Cortex of kidney (tissue), 1 donor: ENCODE measurements around the gene RALGAPB.
"Not testable (repeated sequence)": the region's sequence is repeated elsewhere in the genome, so short reads cannot be mapped to it uniquely, and the experiment has no call there.

Source experiments
- DNase-seq: peaks from one replicate; lab custom pipeline; 2025; lab: John Stamatoyannopoulos, UW

The RALGAPB gene

DNA sequence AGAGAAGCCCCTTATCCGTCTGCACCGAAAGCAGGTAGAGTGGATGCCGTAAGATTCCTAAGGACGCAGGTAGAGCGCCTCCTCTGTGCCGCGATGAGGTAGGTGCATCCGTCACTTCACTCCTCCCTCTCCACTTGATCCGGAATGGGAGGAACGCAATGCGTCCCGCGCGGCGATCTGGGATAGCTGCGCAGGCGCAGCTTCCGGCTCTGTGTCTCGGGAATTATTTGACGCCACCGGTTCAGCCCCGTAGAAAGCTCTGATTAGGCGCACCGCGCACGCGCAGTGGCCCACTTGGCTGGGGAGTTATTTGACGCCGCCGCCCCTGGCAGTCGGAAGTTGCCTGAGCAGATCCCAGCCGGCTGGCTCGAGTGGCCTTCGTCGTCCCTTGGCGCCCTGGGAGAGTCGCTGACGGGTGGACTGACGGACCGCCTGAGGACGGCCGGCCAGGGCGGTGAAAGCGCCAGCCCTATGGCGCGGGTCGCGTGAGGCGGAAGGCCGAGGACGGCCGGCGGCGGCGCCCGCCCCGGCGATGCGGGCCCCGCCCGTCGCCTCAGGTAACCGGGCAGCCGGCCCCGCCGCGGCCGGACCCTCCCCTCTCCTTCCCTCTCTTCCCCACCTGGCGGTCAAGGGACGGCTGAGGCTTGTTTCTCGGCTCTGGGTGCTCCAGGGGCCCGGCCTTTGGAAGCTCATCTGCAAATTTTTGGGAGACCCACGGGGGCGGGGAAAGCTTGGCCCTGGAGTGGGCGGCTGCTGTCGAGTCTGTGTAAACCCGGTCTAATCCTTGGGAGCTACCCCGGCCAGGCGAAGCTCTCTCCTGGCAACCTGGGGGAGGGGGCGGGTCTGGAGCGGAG, at the start of gene RALGAPB:
Gene RALGAPB (plus strand): TSS at position 331 of the 854 bp plus-strand sequence. CDS start 15,590 bp downstream, outside the sequence.
- peak; percentile 29 for DNase-seq

DNA sequence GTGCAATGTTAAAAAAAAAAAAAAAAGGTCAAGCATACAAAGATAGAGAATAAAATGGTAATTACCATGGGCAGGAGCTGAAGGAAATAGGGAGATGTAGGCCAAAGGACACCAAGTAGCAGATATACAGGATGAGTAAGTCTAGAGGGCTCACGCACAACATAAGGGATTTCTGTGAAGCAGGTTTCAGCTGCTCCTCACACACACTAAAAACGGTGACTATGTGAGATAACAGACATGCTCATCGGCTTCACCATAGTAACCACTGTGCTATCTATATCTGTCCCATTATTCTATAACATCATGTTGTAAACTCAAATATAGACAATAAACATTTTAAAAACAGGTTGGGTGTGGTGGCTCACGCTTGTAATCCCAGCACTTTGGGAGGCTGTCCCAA, 49.1 kb upstream of the RALGAPB start:
- no peak for DNase-seq

DNA sequence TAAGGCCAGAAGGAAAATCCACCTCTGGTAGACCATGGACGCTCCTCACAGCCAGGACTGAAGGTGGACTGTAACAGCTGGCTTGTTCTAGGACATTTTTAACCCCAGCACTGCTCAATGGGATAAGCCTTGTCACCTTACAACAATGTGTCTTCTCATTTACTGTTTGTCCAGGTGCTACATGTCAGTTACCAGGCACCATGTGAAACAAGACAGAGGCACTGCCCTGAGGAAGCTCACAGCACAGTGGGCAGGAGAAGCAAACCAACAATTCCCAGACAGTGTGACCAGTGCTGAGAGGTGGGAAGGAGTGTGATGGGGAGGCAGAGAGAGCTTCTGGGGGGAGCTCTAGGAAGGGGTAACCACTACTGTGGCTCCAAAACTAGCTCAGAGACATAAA, 48.2 kb upstream of the RALGAPB start:
- no peak for DNase-seq

DNA sequence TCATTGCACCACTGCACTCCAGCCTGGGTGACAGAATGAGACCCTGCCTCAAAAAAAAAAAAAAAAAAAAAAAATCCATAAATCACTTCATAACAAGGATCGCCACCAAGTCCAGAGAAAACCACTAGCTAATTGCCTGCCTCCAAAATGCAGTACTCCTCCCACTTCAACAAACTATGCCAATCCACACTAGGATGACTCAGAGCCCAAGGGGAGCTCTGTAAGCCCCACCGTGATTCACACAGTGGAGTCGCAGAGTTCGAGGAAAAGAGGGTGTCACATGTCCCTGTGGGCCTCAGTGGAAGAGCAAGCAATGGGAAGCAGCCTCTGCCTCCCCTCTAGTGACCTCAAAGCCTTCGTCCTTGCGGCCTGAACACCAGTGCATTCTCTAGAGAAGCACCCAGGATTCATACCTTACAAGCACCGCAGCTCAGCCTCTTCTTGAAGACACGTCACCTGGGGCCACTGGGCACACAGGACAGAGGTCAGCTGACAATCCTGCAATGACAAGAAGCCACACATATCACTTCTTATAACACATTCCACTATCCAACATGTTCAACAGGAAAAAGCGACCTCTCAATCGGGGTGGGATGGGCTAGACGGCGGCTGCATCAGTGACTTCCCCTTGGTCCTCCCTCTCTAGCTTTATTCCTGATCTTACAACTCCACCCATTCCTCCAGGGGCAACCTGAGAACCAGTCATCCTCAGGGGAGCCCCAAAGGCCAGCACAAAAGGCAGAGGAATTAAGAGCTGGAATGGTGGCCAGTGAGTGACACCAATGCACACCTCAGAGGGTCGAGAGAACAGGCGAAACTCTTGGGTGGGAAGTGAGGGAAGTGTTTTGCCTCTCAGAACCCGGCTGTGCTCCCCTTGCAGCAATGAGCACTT, 46.4 kb upstream of the RALGAPB start:
- no peak for DNase-seq

DNA sequence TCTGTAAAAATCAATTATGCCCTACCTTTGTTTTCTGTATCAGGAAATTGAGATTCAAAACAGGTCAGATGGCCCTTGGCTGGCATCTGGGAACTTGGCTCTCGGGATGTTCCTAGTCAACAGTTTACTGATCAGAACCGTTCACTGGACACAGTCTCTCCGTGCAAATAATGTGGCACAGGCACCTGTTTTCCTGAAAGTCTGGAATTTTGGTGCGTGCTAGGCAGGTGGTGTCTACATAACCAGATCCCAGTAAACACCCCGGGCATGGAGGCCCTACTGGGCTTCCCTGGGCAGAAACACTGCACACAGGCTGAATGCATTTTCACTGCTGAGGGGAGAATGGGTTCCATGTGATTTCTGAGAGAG, 45.0 kb upstream of the RALGAPB start:
- DNase-seq, result no peak

DNA sequence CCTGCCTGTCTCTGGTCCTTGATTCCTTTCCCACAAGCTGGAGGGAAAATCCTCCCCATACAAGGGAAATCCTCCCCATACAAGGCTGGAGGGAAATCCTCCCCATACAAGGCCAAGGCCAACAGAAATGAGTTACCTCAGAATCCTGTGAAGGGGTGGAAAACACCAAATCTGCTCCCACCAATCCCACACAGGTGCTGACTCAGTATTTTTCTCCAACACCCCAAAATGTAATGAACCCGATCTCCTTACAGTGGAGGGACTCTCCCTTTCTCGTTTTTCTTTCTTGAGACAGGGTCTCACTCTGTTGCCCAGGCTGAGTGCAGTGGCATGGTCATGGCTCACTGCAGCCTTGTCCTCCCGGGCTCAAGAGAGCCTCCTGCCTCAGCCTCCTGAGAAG, 43.8 kb upstream of the RALGAPB start:
- DNase-seq, result no peak

DNA sequence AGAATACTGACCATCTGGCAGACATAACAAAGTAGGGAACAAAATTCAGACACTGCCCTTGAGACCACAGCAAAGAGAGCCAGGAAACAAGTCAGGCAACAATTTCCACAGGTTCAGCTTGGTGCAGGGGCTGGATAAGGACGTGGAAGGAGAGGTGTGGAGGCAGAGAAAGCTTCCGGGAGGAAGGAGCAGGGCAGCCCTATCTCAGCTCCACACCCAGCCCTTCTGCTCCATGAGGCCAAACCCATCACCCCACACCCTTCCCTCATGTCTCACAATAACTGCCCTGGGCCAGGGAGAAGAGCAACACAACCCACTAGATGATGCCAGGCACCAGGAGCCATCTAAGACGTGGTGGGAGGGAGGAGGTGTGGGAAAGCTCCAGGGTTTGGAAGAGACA, 43.3 kb upstream of the RALGAPB start:
- DNase-seq, result no peak

DNA sequence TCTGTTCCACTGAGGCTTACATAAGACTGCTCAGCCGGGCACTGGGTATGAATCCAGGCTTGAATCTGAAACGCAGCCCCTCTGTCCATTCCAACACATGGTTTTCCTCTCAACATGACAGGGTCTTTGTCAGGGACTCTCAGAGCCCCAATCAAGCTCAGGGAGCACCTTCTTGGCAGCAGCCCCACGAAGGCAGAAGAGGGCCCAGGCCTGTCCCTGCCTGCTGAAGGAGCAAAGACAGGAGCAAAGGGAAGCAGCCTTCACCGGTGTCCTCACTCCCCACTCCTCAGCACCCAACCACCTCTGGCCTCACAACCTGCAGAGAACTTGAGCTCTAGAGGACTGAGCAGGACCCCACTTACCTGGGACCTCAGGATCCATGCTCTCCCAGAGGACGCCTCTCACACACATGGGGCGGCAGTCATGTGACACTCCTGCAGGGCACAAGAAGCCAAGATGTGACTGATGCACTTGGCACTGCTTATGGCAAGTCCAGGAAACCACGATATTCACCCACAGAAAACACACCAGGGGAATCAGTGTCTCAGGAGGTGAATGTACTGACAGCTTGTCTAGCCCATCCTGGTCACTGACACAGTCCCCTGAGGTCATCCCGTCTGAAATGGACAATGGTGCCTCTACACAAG, 41.8 kb upstream of the RALGAPB start:
- no peak for DNase-seq

DNA sequence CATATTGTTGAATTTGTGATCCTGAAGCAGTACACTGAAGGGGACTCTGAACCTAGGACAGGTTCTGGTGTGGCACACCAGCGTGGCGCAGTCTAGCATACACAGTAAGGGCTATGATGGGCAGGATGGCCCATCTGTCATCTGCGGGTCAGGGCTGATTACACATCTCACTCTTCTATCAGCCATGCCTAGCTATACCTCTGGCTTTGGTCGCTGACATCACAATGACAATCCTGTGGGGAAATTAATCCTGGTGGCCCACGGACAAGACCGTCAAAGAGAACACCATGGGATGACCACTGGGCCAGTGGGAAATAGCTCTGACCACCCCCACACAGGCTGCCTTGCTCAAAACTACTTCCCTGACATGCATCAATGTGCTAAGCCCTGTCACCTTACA, 40.4 kb upstream of the RALGAPB start:
- no peak for DNase-seq

DNA sequence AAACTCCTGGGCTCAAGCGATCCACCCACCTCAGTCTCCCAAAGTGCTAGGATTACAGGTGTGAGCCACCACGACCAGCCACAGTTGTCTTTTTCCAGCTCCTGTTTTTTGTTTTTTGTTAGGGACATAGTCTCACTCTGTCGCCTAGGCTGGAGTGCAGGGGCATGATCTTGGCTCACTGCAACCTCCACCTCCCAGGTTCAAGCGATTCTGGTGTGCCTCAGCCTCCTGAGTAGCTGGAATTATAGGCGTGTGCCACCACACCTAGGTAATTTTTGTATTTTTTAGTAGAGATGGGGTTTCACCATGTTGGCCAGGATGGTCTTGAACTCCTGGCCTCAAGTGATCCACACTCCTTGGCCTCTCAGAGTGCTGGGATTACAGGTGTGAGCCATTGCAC, 39.8 kb upstream of the RALGAPB start:
- not testable (repeated sequence) for DNase-seq

DNA sequence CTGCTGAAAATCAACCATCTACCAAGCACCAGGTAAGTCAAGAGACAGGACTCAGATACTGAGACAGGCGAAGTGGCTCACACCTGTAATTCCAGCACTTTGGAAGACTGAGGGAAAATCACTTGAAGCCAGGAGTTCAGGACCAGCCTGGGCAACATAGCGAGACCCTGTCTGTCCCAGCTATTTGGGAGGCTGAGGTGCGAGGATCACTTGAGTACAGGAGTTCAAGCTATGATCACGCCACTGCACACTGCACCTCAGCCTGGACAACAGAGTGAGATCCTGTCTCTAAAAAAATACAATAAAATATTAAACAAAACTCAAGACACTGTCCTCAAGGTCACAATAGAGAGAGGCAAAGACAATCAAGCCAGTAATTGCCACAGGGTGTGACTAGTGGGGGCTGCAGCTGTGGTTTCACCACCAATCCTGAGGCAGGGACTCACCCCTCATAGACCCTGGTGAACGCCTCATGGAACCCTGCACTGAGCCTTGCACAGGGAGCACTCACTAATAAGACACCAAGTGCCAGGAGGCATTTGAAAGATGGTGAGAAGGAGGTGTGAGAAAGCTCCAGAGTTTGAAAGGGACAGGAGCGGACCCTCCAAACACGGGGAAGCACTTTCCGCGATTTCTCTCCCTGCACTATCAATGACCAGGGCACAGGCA, 39.2 kb upstream of the RALGAPB start:
- no peak for DNase-seq

DNA sequence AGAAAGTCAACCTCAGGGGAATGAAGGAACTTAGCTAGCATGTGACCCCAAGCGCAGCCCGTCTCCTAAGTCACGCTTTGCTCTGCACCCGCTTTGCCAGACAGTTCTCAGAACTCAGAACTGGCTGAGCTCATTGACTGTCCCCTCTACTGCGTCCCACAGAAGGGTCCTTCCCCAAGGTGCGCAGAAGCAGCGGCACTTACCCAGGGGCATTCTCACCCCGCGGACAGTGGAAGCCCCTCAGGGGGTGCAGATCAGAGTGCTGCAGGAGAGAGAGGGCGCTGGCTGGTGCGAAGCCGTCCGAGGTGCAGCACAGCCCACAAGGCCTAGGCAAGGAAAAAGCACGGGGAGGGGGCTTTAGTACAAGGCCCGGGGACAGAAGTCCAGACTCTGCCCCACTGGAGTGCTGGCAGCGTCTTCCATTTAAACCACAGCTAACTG, 38.3 kb upstream of the RALGAPB start:
- no peak for DNase-seq

DNA sequence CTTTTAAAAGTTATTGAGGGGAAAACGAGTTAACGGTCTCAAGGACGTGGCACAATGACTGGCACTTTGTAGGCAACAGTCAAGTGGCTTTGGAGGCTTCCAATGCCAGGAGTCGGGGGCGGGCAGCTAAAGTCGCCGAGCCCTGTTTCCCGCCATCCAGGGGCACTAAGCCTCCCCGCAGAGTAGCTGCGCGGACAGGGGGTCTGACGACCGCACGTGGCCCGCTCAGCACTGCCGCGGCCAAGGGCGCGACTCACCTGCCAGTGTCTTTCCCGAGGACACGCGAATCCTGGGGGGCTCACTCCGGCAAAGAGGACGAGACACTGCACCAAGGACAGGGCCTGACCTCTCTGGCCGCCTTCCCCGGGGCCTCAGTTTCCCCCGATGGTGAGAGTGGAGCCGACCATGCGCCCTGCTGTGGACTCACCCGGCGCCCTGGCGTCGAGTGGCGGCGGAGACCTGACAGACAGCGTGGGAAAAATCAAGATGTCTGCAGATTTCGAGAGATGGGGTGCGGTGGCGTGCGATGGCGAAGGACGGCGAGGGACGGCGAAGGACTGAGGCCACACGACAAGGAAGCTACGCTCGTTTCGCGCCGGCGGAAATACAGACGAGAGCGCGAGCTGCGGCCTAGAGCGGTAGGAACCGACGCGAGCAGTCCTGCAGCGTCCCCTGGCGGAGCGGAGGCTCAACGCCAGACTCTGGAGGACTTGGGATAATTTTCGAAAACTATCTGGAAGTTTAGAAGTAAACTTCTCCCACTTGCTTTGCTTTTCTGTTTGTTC, 37.7 kb upstream of the RALGAPB start, which contains the start of gene SNHG17:
Gene SNHG17 (minus strand): TSS at position 559 of the 785 bp plus-strand sequence.
- peak; percentile 10 for DNase-seq

DNA sequence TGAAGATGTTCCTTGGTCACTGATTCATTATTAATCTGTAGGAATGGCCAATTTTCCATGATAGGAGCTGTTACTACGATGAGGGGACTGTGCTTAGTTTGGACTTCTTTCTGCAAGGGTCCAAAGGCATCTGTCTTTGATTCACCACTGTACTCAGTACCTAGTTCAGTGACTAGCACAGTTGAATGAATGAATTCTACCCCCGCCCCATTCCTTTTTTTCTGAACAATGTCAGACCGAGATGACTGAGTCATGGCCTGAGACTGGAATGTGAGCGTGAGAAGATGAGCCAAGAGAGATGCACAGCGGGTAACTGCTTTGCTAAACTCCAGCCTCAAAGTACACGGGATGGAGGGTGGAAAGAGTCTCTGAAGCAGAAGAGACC, 37.1 kb upstream of the RALGAPB start:
- no peak for DNase-seq

DNA sequence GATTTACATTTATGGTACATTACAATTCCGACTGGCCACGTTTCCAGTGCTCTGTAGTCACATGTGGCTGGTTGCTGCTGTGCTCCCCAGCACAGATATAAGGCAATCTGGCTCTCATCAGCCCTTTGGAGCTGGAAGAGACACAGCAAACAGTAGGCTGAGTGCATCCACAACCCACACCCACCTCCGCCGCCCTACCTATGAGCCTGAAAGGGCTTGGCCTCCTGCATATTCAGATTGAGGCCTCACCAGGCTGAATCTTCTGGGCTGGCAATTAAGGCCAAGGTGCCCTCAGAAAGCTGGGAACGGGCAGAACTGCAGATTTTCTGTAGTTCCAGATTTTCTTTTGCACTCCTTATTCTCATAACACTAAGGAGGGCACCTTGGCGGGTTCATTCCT, 34.8 kb upstream of the RALGAPB start:
- DNase-seq, result no peak

DNA sequence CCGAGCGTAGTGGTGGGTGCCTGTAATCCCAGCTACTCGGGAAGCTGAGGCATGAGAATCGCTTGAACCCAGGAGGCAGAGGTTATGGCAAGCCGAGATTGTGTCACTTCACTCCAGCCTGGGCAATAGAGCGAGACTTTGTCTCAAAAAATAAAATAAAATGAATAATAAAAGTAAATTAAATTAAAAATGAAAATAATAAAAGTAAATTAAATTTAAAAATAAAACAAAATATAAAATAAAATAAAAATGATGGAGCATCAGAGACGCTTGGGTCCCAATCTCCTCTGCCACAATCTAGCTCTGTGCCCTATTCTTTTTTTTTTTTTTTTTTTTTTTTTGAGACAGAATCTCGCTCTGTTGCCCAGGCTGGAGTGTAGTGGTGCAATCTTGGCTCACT, 31.5 kb upstream of the RALGAPB start:
- DNase-seq, result not testable (repeated sequence)

DNA sequence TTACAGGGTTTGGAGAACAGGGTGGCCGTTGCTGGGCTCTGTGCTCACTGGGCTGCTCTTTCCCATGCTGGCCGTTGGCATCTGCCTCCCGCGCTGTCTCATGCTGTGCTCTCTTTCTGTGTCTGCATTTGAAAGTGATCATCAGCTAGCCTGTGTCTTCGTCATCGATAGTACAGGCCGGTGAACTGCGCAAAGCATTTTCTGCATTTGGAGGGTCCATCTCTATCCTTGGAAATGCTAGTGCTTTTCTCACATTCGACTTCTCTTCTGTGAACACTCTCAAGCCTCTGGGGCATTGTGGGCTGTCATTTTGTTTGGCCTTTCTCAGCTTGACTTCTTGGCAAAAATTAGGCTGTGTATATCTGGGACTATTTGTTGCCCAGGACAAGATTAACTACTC, 30.7 kb upstream of the RALGAPB start:
- DNase-seq, result no peak

DNA sequence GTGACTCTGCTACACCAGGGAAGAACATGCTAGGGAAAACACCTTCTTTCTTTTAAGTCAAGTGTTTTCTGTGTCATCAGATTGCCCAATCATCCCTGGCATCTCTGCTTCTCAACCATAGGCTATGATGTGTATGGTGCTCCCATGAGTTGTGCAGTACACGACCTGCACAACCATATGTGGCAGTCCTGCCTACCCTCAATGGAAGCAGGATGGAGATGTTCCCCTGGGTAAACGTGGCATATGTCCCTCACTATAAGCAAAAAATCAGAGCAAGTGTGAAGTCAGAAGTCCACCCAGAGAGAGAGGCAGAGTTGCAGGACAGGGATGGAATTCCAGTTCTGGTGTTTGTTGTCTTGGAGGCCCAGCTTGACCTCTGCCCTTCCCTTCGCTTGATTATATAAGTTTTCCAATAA, 27.3 kb upstream of the RALGAPB start:
- no peak for DNase-seq

DNA sequence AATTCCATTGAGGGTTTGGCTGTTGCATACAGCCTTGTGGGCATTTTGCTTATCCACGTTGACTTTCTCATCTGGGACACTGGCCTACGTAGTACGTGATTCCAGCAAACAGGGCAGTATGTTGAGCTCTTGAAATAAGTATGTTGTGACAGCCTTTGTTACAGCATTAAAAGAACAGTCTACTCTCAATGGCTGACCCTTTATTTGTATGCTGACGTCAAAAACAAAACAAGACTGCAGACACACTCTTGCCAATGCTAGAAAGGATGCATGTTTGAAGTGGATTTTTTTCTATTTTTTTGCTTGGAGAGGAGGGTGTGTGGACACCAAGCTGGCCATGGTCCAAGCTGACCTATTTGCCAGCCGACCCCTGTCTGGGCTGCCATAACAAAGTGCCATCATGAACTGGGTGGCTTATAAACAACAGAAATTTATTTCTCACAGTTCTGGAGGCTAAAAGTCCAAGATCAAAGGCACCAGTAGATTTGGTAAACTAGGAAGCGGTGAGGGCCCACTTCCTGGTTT, 26.7 kb upstream of the RALGAPB start:
- no peak for DNase-seq

DNA sequence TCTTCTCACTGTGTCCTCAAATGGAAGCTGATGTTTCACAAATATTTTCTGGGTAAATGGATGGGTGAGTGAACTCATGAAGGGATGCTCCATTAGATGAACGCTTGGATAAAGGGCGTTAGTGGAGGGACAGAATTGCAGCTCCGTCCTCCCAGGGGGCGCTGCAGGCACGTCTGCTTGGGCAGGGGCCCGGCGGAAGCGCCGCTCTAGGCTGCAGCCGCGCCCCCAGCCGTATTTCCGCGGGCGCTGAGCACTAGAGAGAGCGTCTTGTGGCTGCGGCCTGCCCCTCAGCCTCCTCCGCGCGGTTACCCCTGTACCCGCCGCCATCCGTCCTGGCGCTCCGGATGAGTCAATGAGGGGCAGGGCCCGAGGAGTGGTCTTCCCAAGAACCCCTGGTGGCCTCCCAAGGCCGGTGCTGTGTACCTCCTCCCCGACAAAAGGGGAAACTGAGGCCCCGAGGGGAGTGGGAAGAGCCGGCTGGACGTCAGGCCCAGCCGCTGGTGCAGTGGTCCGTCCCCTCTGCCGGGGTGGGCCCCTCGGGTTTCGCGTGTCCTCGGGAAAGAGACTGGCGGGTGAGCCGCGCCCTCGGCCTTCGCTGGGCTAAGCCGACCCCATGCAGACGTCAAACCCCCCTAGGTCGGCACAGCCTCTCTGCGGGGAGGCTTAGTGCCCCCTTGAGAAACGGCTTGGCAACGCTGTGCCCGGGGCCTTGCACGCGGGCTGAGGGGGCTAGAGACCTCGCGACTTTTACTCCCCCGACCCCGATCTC, 26.0 kb upstream of the RALGAPB start:
- peak; percentile 21 for DNase-seq
